IMR-90 (cell line): ENCODE measurements around the gene GABRG1. TPM values are rescaled to one million over a fixed set of nuclear protein-coding genes. Genes with fewer than 3 reads are reported as not detected.

ENCODE experiments used
- ATAC-seq: fragments of 200-7000 bp; cut with Tn5 transposase; 2 replicates; pipeline ENCODE4 v1.9.1; 2020; ENCODE audit warnings: low read depth, mild to moderate bottlenecking, moderate library complexity
- BruUV-seq: library from RNA; stranded (reverse); fragments of 400-500 nt; replicated peaks from 2 replicates; lab custom pipeline; 2021; lab: Mats Ljungman, UMichigan
- CTCF ChIA-PET: fragments of 300-600 bp; formaldehyde crosslinking; extraction: SDS; loops from one replicate; lab custom pipeline; 2021; ENCODE audit warnings: antibody characterized with exemption; lab: Yijun Ruan, JAX
- POLR2A ChIA-PET: fragments of 300-600 bp; sonication (Branson Sonifier 250); formaldehyde crosslinking; loops from one replicate; lab custom pipeline; 2022; ENCODE audit warnings: antibody characterized with exemption; ENCODE audit not compliant: unreplicated experiment; lab: Charles Lee
- DNase-seq: peaks from one replicate; pipeline ENCODE4 v3.0.0; 2013
- H2AFZ ChIP-seq: replicated peaks from 2 replicates; pipeline ENCODE3; 2013; ENCODE audit warnings: low read length, mild to moderate bottlenecking; ENCODE audit not compliant: poor library complexity
- H2AK5ac ChIP-seq: 2 replicates; pipeline ENCODE4 v1.6.1; 2013; ENCODE audit warnings: low read depth, low read length, inconsistent platforms
- H2AK9ac ChIP-seq: replicated peaks from 2 replicates; pipeline ENCODE3; 2013; ENCODE audit warnings: mild to moderate bottlenecking, low read depth, low read length, moderate library complexity; ENCODE audit not compliant: poor library complexity
- H2BK120ac ChIP-seq: 2 replicates; pipeline ENCODE4 v1.6.1; 2013; ENCODE audit warnings: low read depth, low read length, inconsistent platforms
- H2BK15ac ChIP-seq: 3 replicates; pipeline ENCODE4 v1.6.1; 2013; ENCODE audit warnings: low read depth, low read length, inconsistent platforms
- H2BK20ac ChIP-seq: 2 replicates; pipeline ENCODE4 v1.6.1; 2013; ENCODE audit warnings: low read depth, mild to moderate bottlenecking, inconsistent platforms, low read length, moderate library complexity
- H2BK5ac ChIP-seq: 2 replicates; pipeline ENCODE4 v1.6.1; 2013; ENCODE audit warnings: mild to moderate bottlenecking, low read depth, low read length, inconsistent platforms; ENCODE audit not compliant: poor library complexity, severe bottlenecking
- H3K14ac ChIP-seq: replicated peaks from 2 replicates; pipeline ENCODE4 v1.6.1; 2013; ENCODE audit warnings: low read depth, low read length, inconsistent platforms
- H3K18ac ChIP-seq: 2 replicates; pipeline ENCODE4 v1.6.1; 2013; ENCODE audit warnings: low read depth, low read length, control low read depth
- H3K23ac ChIP-seq: 2 replicates; pipeline ENCODE4 v1.6.1; 2013; ENCODE audit warnings: low read depth, low read length, inconsistent platforms
- H3K27ac ChIP-seq: 2 replicates; pipeline ENCODE4 v1.5.1; 2013; ENCODE audit warnings: mild to moderate bottlenecking, control low read depth, low read length; ENCODE audit not compliant: insufficient read depth
- H3K27me3 ChIP-seq: 2 replicates; pipeline ENCODE4 v1.6.1; 2013; ENCODE audit warnings: low read length; ENCODE audit not compliant: control insufficient read depth, insufficient read depth
- H3K36me3 ChIP-seq: 2 replicates; pipeline ENCODE4 v1.6.1; 2013; ENCODE audit warnings: low read length, mixed read lengths; ENCODE audit not compliant: control insufficient read depth, insufficient read depth
- H3K4ac ChIP-seq: 2 replicates; pipeline ENCODE4 v1.6.1; 2013; ENCODE audit warnings: low read depth, low read length, inconsistent platforms
- H3K4me1 ChIP-seq: 2 replicates; pipeline ENCODE4 v1.6.1; 2013; ENCODE audit warnings: low read length, mixed read lengths; ENCODE audit not compliant: control insufficient read depth, insufficient read depth
- H3K4me2 ChIP-seq: 2 replicates; pipeline ENCODE4 v1.6.1; 2013; ENCODE audit warnings: low read depth, mild to moderate bottlenecking, control low read depth, low read length, moderate library complexity
- H3K4me3 ChIP-seq: 2 replicates; pipeline ENCODE4 v1.5.1; 2013; ENCODE audit warnings: low read depth, mild to moderate bottlenecking, control low read depth, low read length, moderate library complexity; ENCODE audit not compliant: insufficient read depth
- H3K56ac ChIP-seq: 2 replicates; pipeline ENCODE4 v1.6.1; 2013; ENCODE audit warnings: low read length, inconsistent platforms; ENCODE audit not compliant: insufficient read depth; ENCODE audit errors: extremely low read depth
- H3K79me1 ChIP-seq, 2 experiments: 2 replicates each; pipeline ENCODE4 v1.6.1; 2013; ENCODE audit warnings: low read length in 2 of 2, inconsistent platforms in 1 of 2, low read depth in 1 of 2
- H3K9ac ChIP-seq: 2 replicates; pipeline ENCODE4 v1.6.1; 2013; ENCODE audit warnings: low read depth, low read length, control low read depth
- H3K9me1 ChIP-seq: 2 replicates; pipeline ENCODE4 v1.6.1; 2013; ENCODE audit warnings: low read length, inconsistent platforms; ENCODE audit not compliant: insufficient read depth
- H3K9me3 ChIP-seq: 2 replicates; pipeline ENCODE4 v1.6.1; 2013; ENCODE audit warnings: low read length; ENCODE audit not compliant: control insufficient read depth, insufficient read depth
- H4K20me1 ChIP-seq: 2 replicates; pipeline ENCODE4 v1.6.1; 2013; ENCODE audit warnings: low read length, inconsistent platforms; ENCODE audit not compliant: insufficient read depth
- H4K5ac ChIP-seq: 2 replicates; pipeline ENCODE4 v1.6.1; 2013; ENCODE audit warnings: mild to moderate bottlenecking, low read depth, low read length, control low read depth
- H4K8ac ChIP-seq, 2 experiments: 2 replicates each; pipeline ENCODE4 v1.6.1; 2013; ENCODE audit warnings: low read depth in 2 of 2, low read length in 2 of 2, control low read depth in 1 of 2, inconsistent platforms in 1 of 2
- H4K91ac ChIP-seq: 2 replicates; pipeline ENCODE4 v1.6.1; 2013; ENCODE audit warnings: low read depth, low read length, inconsistent platforms; ENCODE audit not compliant: insufficient read depth
- BHLHE40 ChIP-seq: fragments of 150-350 bp; IDR thresholded peaks from 2 replicates; pipeline ENCODE4 v1.6.1; 2016; ENCODE audit warnings: mild to moderate bottlenecking, low read depth, low read length
- CEBPB ChIP-seq: IDR thresholded peaks from 2 replicates; pipeline ENCODE4 v1.6.1; 2012; ENCODE audit warnings: low read depth, low read length, improper control_type of control experiment
- CHD1 ChIP-seq: IDR thresholded peaks from 2 replicates; pipeline ENCODE4 v1.6.1; 2012; ENCODE audit warnings: low read depth, low read length, improper control_type of control experiment
- FOS ChIP-seq: fragments of 150-350 bp; IDR thresholded peaks from 2 replicates; pipeline ENCODE4 v1.6.1; 2016; ENCODE audit warnings: low read depth, low read length
- MAFK ChIP-seq: IDR thresholded peaks from 2 replicates; pipeline ENCODE4 v1.6.1; 2012; ENCODE audit warnings: low read depth, low read length, improper control_type of control experiment
- MAZ ChIP-seq: IDR thresholded peaks from 2 replicates; pipeline ENCODE4 v1.6.1; 2012; ENCODE audit warnings: low read depth, mild to moderate bottlenecking, low read length, improper control_type of control experiment, moderate library complexity, borderline replicate concordance
- MXI1 ChIP-seq: IDR thresholded peaks from 2 replicates; pipeline ENCODE4 v1.6.1; 2012; ENCODE audit warnings: low read depth, mild to moderate bottlenecking, low read length, moderate library complexity, borderline replicate concordance
- NFE2L2 ChIP-seq: fragments of 150-350 bp; IDR thresholded peaks from 2 replicates; pipeline ENCODE4 v1.6.1; 2016; ENCODE audit warnings: low read depth, mild to moderate bottlenecking, low read length
- RAD21 ChIP-seq: IDR thresholded peaks from 2 replicates; pipeline ENCODE4 v1.6.1; 2012; ENCODE audit warnings: low read length, improper control_type of control experiment
- RFX5 ChIP-seq: IDR thresholded peaks from 2 replicates; pipeline ENCODE4 v1.8.0; 2012; ENCODE audit warnings: low read depth, mild to moderate bottlenecking, low read length, moderate library complexity
- USF2 ChIP-seq: fragments of 150-350 bp; IDR thresholded peaks from 2 replicates; pipeline ENCODE4 v1.6.1; 2017; ENCODE audit warnings: mild to moderate bottlenecking, antibody characterized with exemption, low read length, low read depth
- dilution Hi-C: fragments of 300-500 bp; cut with HindIII; formaldehyde crosslinking; loops from one replicate; pipeline ENCODE4 v1.14.3; 2018; ENCODE audit warnings: low sequenced_read_pairs; ENCODE audit not compliant: unreplicated experiment
- in situ Hi-C: fragments of 300-500 bp; cut with MboI; formaldehyde crosslinking; loops from 3 replicates; pipeline ENCODE4 v1.14.3; 2019; ENCODE audit warnings: low sequenced_read_pairs, inconsistent platforms, mixed read lengths
- intact Hi-C: fragments of 100-400 bp; cut with micrococcal nuclease; formaldehyde crosslinking; loops from 2 replicates; pipeline ENCODE4 v1.10.0; 2022
- polyA plus RNA-seq, 3 experiments: library from polyadenylated mRNA; depleted of rRNA; stranded (reverse); fragments of >200 nt; gene quantifications; 2 replicates each; pipeline ENCODE4 v1.2.3, GENCODE V29; 2012; ENCODE audit warnings: low replicate concordance in 1 of 3
- total RNA-seq: library from RNA; depleted of rRNA; stranded (reverse); fragments of >200 nt; gene quantifications from 2 replicates; pipeline ENCODE4 v1.2.3, GENCODE V29; 2012
- TF ChIP-seq, protein P1 (sequence below): conservative IDR thresholded peaks from 2 replicates; pipeline ENCODE4 v1.5.1; 2012; ENCODE audit warnings: mild to moderate bottlenecking, low read depth, low read length, improper control_type of control experiment

Gene GABRG1
- total and polyA plus RNA-seq, 2 of the 4 experiments (the other 2 are of a cell fraction), result not detected

DNA sequence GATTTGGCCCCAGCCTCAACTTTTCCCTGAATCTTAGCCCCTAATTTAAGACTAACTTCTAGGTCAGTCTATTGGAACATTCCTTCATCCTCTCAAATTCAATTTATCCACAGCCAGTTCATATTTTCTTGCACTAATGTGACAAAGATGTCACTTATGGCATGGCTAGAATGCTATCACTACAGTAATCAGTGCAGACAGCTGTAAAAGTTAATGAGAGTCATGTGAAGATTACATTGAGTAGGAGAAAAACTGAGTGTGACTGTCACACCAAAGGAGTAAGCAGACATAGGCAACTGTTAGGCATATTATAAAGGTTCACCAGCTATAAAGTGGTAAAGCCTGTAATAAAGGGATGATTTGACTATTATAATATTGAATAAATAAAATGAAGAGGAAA is 42.6 kb downstream of the GABRG1 start:
- POLR2A ChIA-PET, result no interaction called here
- Histone ChIP-seq H3K27me3 (no peaks in the 10 kb centered on the region), H2BK120ac (no peak overlapping the region), H3K4me2 (no peak overlapping the region), H4K5ac (no peak overlapping the region), H3K9ac (no peak overlapping the region), H3K14ac (no peak overlapping the region), H3K36me3 (no peaks in the 10 kb centered on the region), H3K4ac (no peak overlapping the region), H3K4me3 (no peak overlapping the region), H3K79me1 (no peaks in the 10 kb centered on the region), H3K23ac (no peak overlapping the region), H3K9me1 (no peaks in the 10 kb centered on the region), H2AK9ac (no peak overlapping the region), H2BK5ac (no peak overlapping the region), H2AFZ (no peak overlapping the region), H4K91ac (no peak overlapping the region), H4K8ac (no peak overlapping the region), H3K56ac (no peak overlapping the region), H2BK20ac (no peak overlapping the region), H3K18ac (no peak overlapping the region), H2BK15ac (no peak overlapping the region), H2AK5ac (no peak overlapping the region), H4K20me1 (no peaks in the 10 kb centered on the region), H3K27ac (no peak overlapping the region), H3K4me1 (no peaks in the 10 kb centered on the region), H3K9me3 (no peaks in the 10 kb centered on the region)
- dilution Hi-C loops (no loop called here), intact Hi-C loops (no loop called here), in situ Hi-C loops (no loop called here)
- no TSS peak for BruUV-seq
- CTCF ChIA-PET, result no interaction called here
- DNase-seq, result no peak
- no peak for TF ChIP-seq MXI1
- TF ChIP-seq NFE2L2, result no peak
- no peak for TF ChIP-seq CHD1
- no peak for TF ChIP-seq MAFK
- TF ChIP-seq, protein P1, sequence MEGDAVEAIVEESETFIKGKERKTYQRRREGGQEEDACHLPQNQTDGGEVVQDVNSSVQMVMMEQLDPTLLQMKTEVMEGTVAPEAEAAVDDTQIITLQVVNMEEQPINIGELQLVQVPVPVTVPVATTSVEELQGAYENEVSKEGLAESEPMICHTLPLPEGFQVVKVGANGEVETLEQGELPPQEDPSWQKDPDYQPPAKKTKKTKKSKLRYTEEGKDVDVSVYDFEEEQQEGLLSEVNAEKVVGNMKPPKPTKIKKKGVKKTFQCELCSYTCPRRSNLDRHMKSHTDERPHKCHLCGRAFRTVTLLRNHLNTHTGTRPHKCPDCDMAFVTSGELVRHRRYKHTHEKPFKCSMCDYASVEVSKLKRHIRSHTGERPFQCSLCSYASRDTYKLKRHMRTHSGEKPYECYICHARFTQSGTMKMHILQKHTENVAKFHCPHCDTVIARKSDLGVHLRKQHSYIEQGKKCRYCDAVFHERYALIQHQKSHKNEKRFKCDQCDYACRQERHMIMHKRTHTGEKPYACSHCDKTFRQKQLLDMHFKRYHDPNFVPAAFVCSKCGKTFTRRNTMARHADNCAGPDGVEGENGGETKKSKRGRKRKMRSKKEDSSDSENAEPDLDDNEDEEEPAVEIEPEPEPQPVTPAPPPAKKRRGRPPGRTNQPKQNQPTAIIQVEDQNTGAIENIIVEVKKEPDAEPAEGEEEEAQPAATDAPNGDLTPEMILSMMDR, result no peak
- TF ChIP-seq USF2, result no peak
- TF ChIP-seq RAD21, result no peak
- no peak for TF ChIP-seq BHLHE40
- TF ChIP-seq RFX5, result no peak
- no peak for TF ChIP-seq FOS
- TF ChIP-seq MAZ, result no peak
- TF ChIP-seq CEBPB, result no peak
- no peak for ATAC-seq
